Large intestine (tissue), 3 donors: ENCODE results near the gene ABCB8. TPM values are rescaled to one million over a fixed set of nuclear protein-coding genes. Genes with fewer than 3 reads are reported as not detected.
A peak's percentile ranks its signal among the peaks of the same experiment; 100 is the strongest.

ENCODE experiments used
- DNase-seq, 2 donors: peaks; one replicate each; pipeline versions ENCODE4 v3.0.0 to v3.0.0-alpha.2; 2013
- H3K27ac ChIP-seq: one replicate; pipeline ENCODE4 v1.5.1; 2013; ENCODE audit warnings: low read length
- H3K27me3 ChIP-seq: 2 replicates; pipeline ENCODE4 v1.6.1; 2013; ENCODE audit warnings: low read length; ENCODE audit not compliant: control insufficient read depth, insufficient read depth
- H3K36me3 ChIP-seq: 2 replicates; pipeline ENCODE4 v1.6.1; 2013; ENCODE audit warnings: low read length; ENCODE audit not compliant: control insufficient read depth, insufficient read depth
- H3K4me1 ChIP-seq: one replicate; pipeline ENCODE4 v1.6.1; 2013; ENCODE audit warnings: low read length; ENCODE audit not compliant: control insufficient read depth, insufficient read depth
- H3K4me3 ChIP-seq: one replicate; pipeline ENCODE4 v1.5.1; 2013; ENCODE audit warnings: low read length
- H3K9me3 ChIP-seq: one replicate; pipeline ENCODE4 v1.6.1; 2013; ENCODE audit warnings: mild to moderate bottlenecking, low read depth, low read length, moderate library complexity; ENCODE audit not compliant: control insufficient read depth
- WGBS: methylation state at CpG from one replicate; pipeline ENCODE4 v1.1.5; 2013; ENCODE audit warnings: low lambda C conversion rate; ENCODE audit not compliant: insufficient coverage; 5-methylcytosine and 5-hydroxymethylcytosine counted together
- polyA plus RNA-seq: library from polyadenylated mRNA; unstranded; fragments of 120-200 nt; gene quantifications from one replicate; pipeline ENCODE4 v1.2.1, GENCODE V29; 2013

The ABCB8 gene
- polyA plus RNA-seq, 1 donor, result 24.2 TPM

GRCh38 chr7:151071032-151071866 lies 43.0 kb downstream of the ABCB8 start:
- Histone ChIP-seq H3K4me1 (no peaks in the 10 kb centered on the region), H3K4me3 (no peak overlapping the region), H3K27me3 (no peaks in the 10 kb centered on the region), H3K9me3 (no peaks in the 10 kb centered on the region), H3K36me3 (peaks cover 93% of the 10 kb centered on the region), H3K27ac (no peak overlapping the region)
- no CpG with 5 or more reads among the region's 39 CpGs for WGBS
- DNase-seq, result no peak

GRCh38 chr7:151073990-151074389 lies 45.7 kb downstream of the ABCB8 start:
- Histone ChIP-seq H3K36me3 (peaks cover 81% of the 10 kb centered on the region), H3K27me3 (no peaks in the 10 kb centered on the region), H3K4me3 (no peak overlapping the region), H3K9me3 (no peaks in the 10 kb centered on the region), H3K27ac (no peak overlapping the region), H3K4me1 (peaks cover 25% of the 10 kb centered on the region)
- no peak for DNase-seq
- WGBS, result no CpG with 5 or more reads among the region's 17 CpGs

GRCh38 chr7:151074817-151075661 lies 46.8 kb downstream of the ABCB8 start:
- H3K27ac ChIP-seq, result no peak overlapping the region
- no peak for DNase-seq
- no peaks in the 10 kb centered on the region for H3K9me3 ChIP-seq
- H3K27me3 ChIP-seq, result no peaks in the 10 kb centered on the region
- H3K4me3 ChIP-seq, result no peak overlapping the region
- 100% methylated on average over 1 of the region's 26 CpGs for WGBS
- H3K4me1 ChIP-seq, result peaks cover 35% of the 10 kb centered on the region
- peaks cover 71% of the 10 kb centered on the region for H3K36me3 ChIP-seq

- Histone ChIP-seq H3K27me3 (no peaks in the 10 kb centered on the region), H3K9me3 (no peaks in the 10 kb centered on the region), H3K27ac (no peak overlapping the region), H3K4me3 (no peak overlapping the region), H3K36me3 (peaks cover 65% of the 10 kb centered on the region), H3K4me1 (peaks cover 35% of the 10 kb centered on the region)
- no CpG with 5 or more reads among the region's 7 CpGs for WGBS
- DNase-seq, result no peak
Measured at GRCh38 chr7:151075662-151075971, 47.4 kb downstream of the ABCB8 start.

GRCh38 chr7:151075978-151076426 lies 47.8 kb downstream of the ABCB8 start:
- no peaks in the 10 kb centered on the region for H3K9me3 ChIP-seq
- no peak overlapping the region for H3K27ac ChIP-seq
- peaks cover 61% of the 10 kb centered on the region for H3K36me3 ChIP-seq
- no peak overlapping the region for H3K4me3 ChIP-seq
- 100% methylated on average over 1 of the region's 22 CpGs for WGBS
- DNase-seq, result no peak
- H3K27me3 ChIP-seq, result no peaks in the 10 kb centered on the region
- peaks cover 37% of the 10 kb centered on the region for H3K4me1 ChIP-seq

GRCh38 chr7:151076863-151077704 lies 48.8 kb downstream of the ABCB8 start:
- Histone ChIP-seq H3K27me3 (no peaks in the 10 kb centered on the region), H3K36me3 (peaks cover 50% of the 10 kb centered on the region), H3K4me3 (no peak overlapping the region), H3K9me3 (no peaks in the 10 kb centered on the region), H3K4me1 (peaks cover 42% of the 10 kb centered on the region), H3K27ac (peak overlapping the region; percentile 69)
- WGBS, result 100% methylated on average over 1 of the region's 33 CpGs
- DNase-seq, result no peak

GRCh38 chr7:151077705-151078232 lies 49.5 kb downstream of the ABCB8 start:
- Histone ChIP-seq H3K27me3 (no peaks in the 10 kb centered on the region), H3K4me3 (no peak overlapping the region), H3K36me3 (peaks cover 44% of the 10 kb centered on the region), H3K4me1 (peaks cover 48% of the 10 kb centered on the region), H3K9me3 (no peaks in the 10 kb centered on the region), H3K27ac (peak overlapping the region; percentile 69)
- no CpG with 5 or more reads among the region's 10 CpGs for WGBS
- DNase-seq, result peak in 1 of 2 donors; percentile 83

- WGBS, result no CpG with 5 or more reads among the region's 22 CpGs
- DNase-seq, result peak in 1 of 2 donors; percentile 86
- Histone ChIP-seq H3K4me3 (no peak overlapping the region), H3K9me3 (no peaks in the 10 kb centered on the region), H3K27me3 (no peaks in the 10 kb centered on the region), H3K4me1 (peaks cover 48% of the 10 kb centered on the region), H3K36me3 (peaks cover 41% of the 10 kb centered on the region), H3K27ac (peak overlapping the region; percentile 69)
Measured at GRCh38 chr7:151078233-151079040, 50.2 kb downstream of the ABCB8 start.

- no peak for DNase-seq
- H3K9me3 ChIP-seq, result no peaks in the 10 kb centered on the region
- H3K4me3 ChIP-seq, result peak overlapping the region; percentile 98
- H3K27me3 ChIP-seq, result no peaks in the 10 kb centered on the region
- no CpG with 5 or more reads among the region's 27 CpGs for WGBS
- H3K36me3 ChIP-seq, result peaks cover 32% of the 10 kb centered on the region
- H3K4me1 ChIP-seq, result peaks cover 52% of the 10 kb centered on the region
- H3K27ac ChIP-seq, result peak overlapping the region; percentile 87
Measured at GRCh38 chr7:151079199-151079910, 51.1 kb downstream of the ABCB8 start.
